ENCODE measurements around the gene ST3GAL4.

GRCh38 chr11:126462422-126462821 lies 106.9 kb downstream of the ST3GAL4 start:
- no peak for TF ChIP-seq CTCF (IDR thresholded peaks at IDR 0.05)
- TF ChIP-seq POLR2A (IDR thresholded peaks at IDR 0.05), result no peak
